K562 (cell line): ENCODE results near the gene KLHL24. TPM values are rescaled to one million over a fixed set of nuclear protein-coding genes. Genes with fewer than 3 reads are reported as not detected.

ENCODE experiments used
- JUND ChIP-seq, 2 experiments: IDR thresholded peaks; 2 replicates in 1 of 2; 3 replicates in 1 of 2; pipeline ENCODE4 v1.6.1; 2011; ENCODE audit warnings: borderline replicate concordance in 2 of 2, low read depth in 2 of 2, low read length in 2 of 2, improper control_type of control experiment in 1 of 2, missing biosample characterization in 1 of 2, missing genetic modification characterization in 1 of 2, missing genetic modification reagents in 1 of 2
- NFYB ChIP-seq: IDR thresholded peaks from 2 replicates; pipeline ENCODE4 v1.6.1; 2011; ENCODE audit warnings: mild to moderate bottlenecking, moderate library complexity; ENCODE audit not compliant: insufficient read length; ENCODE audit errors: extremely low read depth
- RAD51 ChIP-seq: fragments of 450-650 bp; IDR thresholded peaks from 2 replicates; pipeline ENCODE4 v1.7.1; 2016; ENCODE audit warnings: low read depth, mild to moderate bottlenecking, borderline replicate concordance
- SP1 ChIP-seq: sonication (generic); formaldehyde crosslinking; IDR thresholded peaks from 2 replicates; pipeline ENCODE4 v1.8.1; 2022; ENCODE audit warnings: mild to moderate bottlenecking, missing genetic modification reagents
- ZNF311 ChIP-seq: fragments of 250-450 bp; sonication (Bioruptor Pico); IDR thresholded peaks from 2 replicates; pipeline ENCODE4 v1.4.0; 2020; ENCODE audit warnings: mild to moderate bottlenecking, moderate library complexity
- polyA plus RNA-seq, 8 experiments: library from polyadenylated mRNA; depleted of rRNA in 4 of 8; stranded (reverse) in 5 of 8; unstranded in 3 of 8; fragments of >200 nt; fragmentation: Nextera tagmentation in 2 of 8; fragmentation: Illumina TruSeq in 1 of 8; extraction: Ambion mirVana in 2 of 8; extraction: Trizol in 1 of 8; gene quantifications; 2 replicates each; pipeline versions ENCODE4 v1.2.1 to v1.2.3, GENCODE V29; 2011 to 2014; ENCODE audit warnings: inconsistent platforms in 1 of 8, missing spikeins in 1 of 8
- total RNA-seq, 7 experiments: library from RNA; depleted of rRNA in 6 of 7; stranded (reverse); fragments of >200 nt in 6 of 7; fragmentation: Illumina TruSeq in 2 of 7; extraction: Trizol in 2 of 7; gene quantifications; 2 replicates each; pipeline versions ENCODE4 v1.2.1 to v1.2.3, GENCODE V29; 2011 to 2021; ENCODE audit warnings: low replicate concordance in 1 of 7
- TF ChIP-seq, protein P1 (sequence below), 2 experiments: IDR thresholded peaks in 1 of 2; conservative IDR thresholded peaks in 1 of 2; 2 replicates each; pipeline ENCODE4 v1.6.1; 2016; ENCODE audit warnings: low read depth in 2 of 2, mild to moderate bottlenecking in 1 of 2, missing compliant biosample characterization in 1 of 2, missing genetic modification characterization in 1 of 2, moderate library complexity in 1 of 2
- TF ChIP-seq, protein P2 (sequence below), 2 experiments: fragments of 450-650 bp in 1 of 2; sonication (generic) in 1 of 2; formaldehyde crosslinking in 1 of 2; IDR thresholded peaks in 1 of 2; conservative IDR thresholded peaks in 1 of 2; 2 replicates each; pipeline versions ENCODE4 v1.6.1 to v1.8.1; 2016 to 2023; ENCODE audit warnings: mild to moderate bottlenecking in 2 of 2, moderate library complexity in 2 of 2, inconsistent platforms in 1 of 2, missing genetic modification reagents in 1 of 2
- TF ChIP-seq, protein P3 (sequence below): fragments of 450-650 bp; IDR thresholded peaks from 2 replicates; pipeline ENCODE4 v1.6.1; 2016; ENCODE audit warnings: mild to moderate bottlenecking, moderate library complexity

The KLHL24 gene
- total and polyA plus RNA-seq, 9 of the 15 experiments (the other 6 are each of a cell fraction or from before 2014, with no cell fraction given) = 3.3 to 21.2 (median 14.2) TPM

DNA sequence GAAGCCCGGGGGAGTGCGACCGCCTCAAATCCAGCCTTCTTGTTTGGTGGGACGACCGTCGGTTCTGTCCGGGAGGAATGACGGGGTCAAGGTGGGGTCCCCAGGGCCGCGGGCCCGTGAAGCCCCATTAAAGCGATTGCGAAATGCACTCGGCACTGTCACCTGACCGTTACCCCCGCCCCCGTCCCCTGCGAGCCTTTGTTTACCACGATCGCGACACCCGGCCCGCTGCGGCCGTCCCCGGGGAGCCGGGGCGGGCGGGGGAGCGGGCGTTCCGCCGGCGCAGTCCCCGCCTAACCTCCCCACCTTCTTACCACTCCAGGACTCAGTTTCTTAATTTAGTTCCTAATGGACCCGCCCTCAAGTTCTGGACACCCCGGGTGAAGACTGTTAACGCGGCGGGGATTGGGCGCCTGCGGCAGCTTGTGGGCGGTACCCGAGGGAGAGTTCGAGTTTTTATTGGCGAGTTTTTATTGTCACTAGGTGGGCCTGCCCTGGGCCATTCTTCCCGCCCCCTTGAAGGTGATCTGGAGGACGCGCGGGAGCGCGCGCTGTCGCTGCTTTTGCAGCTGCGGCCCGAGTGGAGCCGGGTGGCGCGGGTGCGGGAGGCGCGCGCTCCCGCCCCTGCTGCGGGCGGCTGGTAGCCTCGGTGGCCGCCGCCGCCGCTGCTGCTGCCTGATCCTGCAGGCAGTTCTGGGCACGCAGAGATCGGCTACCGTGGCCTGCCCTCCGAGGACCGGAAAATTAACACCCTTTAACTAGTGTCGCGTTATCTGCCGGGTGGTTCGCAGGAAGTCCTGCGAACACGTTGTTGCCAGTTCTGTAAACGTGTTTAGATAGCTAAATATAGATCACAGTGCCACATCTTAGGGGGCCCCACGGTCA, 1.0 kb downstream of the KLHL24 start (continued):
- TF ChIP-seq, protein P1, sequence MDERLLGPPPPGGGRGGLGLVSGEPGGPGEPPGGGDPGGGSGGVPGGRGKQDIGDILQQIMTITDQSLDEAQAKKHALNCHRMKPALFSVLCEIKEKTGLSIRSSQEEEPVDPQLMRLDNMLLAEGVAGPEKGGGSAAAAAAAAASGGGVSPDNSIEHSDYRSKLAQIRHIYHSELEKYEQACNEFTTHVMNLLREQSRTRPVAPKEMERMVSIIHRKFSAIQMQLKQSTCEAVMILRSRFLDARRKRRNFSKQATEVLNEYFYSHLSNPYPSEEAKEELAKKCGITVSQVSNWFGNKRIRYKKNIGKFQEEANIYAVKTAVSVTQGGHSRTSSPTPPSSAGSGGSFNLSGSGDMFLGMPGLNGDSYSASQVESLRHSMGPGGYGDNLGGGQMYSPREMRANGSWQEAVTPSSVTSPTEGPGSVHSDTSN (CRISPR knock-in tag; IDR thresholded peaks at IDR 0.05; ENCODE audit: low read depth) = no peak
- TF ChIP-seq, protein P1 (tag; conservative IDR thresholded peaks at IDR 0.05; ENCODE audit: low read depth) = no peak
- TF ChIP-seq, protein P2, sequence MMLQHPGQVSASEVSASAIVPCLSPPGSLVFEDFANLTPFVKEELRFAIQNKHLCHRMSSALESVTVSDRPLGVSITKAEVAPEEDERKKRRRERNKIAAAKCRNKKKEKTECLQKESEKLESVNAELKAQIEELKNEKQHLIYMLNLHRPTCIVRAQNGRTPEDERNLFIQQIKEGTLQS (IDR thresholded peaks at IDR 0.05) = peak; percentile 64
- TF ChIP-seq, protein P2 (CRISPR knock-in tag; conservative IDR thresholded peaks at IDR 0.05) = 0 out of 2 replicates have a peak, but pooled peaks have one; percentile 63
- TF ChIP-seq SP1 (CRISPR knock-in tag) (peak; percentile 43; the same call in 1 of the 2 replicates), ZNF311 (CRISPR knock-in tag) (0 out of 2 replicates have a peak, but pooled peaks have one; percentile 16), JUND (IDR thresholded peaks at IDR 0.05; ENCODE audit: borderline replicate concordance, low read depth, low read length) (0 out of 2 replicates have a peak, but pooled peaks have one; percentile 11), JUND (tag; IDR thresholded peaks at IDR 0.05; ENCODE audit: borderline replicate concordance, low read depth, low read length) (peak; percentile 14; the same call in 1 of the 3 replicates), RAD51 (peak; percentile 75), NFYB (peak; percentile 30)
- TF ChIP-seq, protein P3, sequence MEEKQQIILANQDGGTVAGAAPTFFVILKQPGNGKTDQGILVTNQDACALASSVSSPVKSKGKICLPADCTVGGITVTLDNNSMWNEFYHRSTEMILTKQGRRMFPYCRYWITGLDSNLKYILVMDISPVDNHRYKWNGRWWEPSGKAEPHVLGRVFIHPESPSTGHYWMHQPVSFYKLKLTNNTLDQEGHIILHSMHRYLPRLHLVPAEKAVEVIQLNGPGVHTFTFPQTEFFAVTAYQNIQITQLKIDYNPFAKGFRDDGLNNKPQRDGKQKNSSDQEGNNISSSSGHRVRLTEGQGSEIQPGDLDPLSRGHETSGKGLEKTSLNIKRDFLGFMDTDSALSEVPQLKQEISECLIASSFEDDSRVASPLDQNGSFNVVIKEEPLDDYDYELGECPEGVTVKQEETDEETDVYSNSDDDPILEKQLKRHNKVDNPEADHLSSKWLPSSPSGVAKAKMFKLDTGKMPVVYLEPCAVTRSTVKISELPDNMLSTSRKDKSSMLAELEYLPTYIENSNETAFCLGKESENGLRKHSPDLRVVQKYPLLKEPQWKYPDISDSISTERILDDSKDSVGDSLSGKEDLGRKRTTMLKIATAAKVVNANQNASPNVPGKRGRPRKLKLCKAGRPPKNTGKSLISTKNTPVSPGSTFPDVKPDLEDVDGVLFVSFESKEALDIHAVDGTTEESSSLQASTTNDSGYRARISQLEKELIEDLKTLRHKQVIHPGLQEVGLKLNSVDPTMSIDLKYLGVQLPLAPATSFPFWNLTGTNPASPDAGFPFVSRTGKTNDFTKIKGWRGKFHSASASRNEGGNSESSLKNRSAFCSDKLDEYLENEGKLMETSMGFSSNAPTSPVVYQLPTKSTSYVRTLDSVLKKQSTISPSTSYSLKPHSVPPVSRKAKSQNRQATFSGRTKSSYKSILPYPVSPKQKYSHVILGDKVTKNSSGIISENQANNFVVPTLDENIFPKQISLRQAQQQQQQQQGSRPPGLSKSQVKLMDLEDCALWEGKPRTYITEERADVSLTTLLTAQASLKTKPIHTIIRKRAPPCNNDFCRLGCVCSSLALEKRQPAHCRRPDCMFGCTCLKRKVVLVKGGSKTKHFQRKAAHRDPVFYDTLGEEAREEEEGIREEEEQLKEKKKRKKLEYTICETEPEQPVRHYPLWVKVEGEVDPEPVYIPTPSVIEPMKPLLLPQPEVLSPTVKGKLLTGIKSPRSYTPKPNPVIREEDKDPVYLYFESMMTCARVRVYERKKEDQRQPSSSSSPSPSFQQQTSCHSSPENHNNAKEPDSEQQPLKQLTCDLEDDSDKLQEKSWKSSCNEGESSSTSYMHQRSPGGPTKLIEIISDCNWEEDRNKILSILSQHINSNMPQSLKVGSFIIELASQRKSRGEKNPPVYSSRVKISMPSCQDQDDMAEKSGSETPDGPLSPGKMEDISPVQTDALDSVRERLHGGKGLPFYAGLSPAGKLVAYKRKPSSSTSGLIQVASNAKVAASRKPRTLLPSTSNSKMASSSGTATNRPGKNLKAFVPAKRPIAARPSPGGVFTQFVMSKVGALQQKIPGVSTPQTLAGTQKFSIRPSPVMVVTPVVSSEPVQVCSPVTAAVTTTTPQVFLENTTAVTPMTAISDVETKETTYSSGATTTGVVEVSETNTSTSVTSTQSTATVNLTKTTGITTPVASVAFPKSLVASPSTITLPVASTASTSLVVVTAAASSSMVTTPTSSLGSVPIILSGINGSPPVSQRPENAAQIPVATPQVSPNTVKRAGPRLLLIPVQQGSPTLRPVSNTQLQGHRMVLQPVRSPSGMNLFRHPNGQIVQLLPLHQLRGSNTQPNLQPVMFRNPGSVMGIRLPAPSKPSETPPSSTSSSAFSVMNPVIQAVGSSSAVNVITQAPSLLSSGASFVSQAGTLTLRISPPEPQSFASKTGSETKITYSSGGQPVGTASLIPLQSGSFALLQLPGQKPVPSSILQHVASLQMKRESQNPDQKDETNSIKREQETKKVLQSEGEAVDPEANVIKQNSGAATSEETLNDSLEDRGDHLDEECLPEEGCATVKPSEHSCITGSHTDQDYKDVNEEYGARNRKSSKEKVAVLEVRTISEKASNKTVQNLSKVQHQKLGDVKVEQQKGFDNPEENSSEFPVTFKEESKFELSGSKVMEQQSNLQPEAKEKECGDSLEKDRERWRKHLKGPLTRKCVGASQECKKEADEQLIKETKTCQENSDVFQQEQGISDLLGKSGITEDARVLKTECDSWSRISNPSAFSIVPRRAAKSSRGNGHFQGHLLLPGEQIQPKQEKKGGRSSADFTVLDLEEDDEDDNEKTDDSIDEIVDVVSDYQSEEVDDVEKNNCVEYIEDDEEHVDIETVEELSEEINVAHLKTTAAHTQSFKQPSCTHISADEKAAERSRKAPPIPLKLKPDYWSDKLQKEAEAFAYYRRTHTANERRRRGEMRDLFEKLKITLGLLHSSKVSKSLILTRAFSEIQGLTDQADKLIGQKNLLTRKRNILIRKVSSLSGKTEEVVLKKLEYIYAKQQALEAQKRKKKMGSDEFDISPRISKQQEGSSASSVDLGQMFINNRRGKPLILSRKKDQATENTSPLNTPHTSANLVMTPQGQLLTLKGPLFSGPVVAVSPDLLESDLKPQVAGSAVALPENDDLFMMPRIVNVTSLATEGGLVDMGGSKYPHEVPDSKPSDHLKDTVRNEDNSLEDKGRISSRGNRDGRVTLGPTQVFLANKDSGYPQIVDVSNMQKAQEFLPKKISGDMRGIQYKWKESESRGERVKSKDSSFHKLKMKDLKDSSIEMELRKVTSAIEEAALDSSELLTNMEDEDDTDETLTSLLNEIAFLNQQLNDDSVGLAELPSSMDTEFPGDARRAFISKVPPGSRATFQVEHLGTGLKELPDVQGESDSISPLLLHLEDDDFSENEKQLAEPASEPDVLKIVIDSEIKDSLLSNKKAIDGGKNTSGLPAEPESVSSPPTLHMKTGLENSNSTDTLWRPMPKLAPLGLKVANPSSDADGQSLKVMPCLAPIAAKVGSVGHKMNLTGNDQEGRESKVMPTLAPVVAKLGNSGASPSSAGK = peak; percentile 78
